Mucosa of rectum (tissue), 2 donors: ENCODE measurements around the gene APPBP2.
"Not testable (repeated sequence)": the region's sequence is repeated elsewhere in the genome, so short reads cannot be mapped to it uniquely, and the experiment has no call there.

Experiments
- H3K27ac ChIP-seq, 2 donors: one replicate each; pipeline ENCODE4 v1.7.0; 2013; ENCODE audit warnings: inconsistent platforms in 2 of 2, low read depth in 2 of 2, low read length in 2 of 2
- H3K27me3 ChIP-seq, 2 donors: one replicate each; pipeline ENCODE4 v1.7.0; 2013; ENCODE audit warnings: low read length in 2 of 2; ENCODE audit not compliant: control insufficient read depth in 2 of 2, insufficient read depth in 2 of 2
- H3K36me3 ChIP-seq, 2 donors: one replicate each; pipeline ENCODE4 v1.7.0; 2013; ENCODE audit warnings: low read length in 2 of 2; ENCODE audit not compliant: control insufficient read depth in 2 of 2, insufficient read depth in 2 of 2
- H3K4me1 ChIP-seq, 2 donors: one replicate each; pipeline ENCODE4 v1.7.0; 2013; ENCODE audit warnings: low read length in 2 of 2, mild to moderate bottlenecking in 1 of 2; ENCODE audit not compliant: control insufficient read depth in 2 of 2, insufficient read depth in 2 of 2
- H3K4me3 ChIP-seq, 2 donors: one replicate each; pipeline ENCODE4 v1.7.0; 2013; ENCODE audit warnings: low read length in 2 of 2
- H3K9ac ChIP-seq, 2 donors: one replicate each; pipeline ENCODE4 v1.7.0; 2013; ENCODE audit warnings: low read length in 2 of 2, low read depth in 1 of 2, mild to moderate bottlenecking in 1 of 2
- H3K9me3 ChIP-seq, 2 donors: one replicate each; pipeline ENCODE4 v1.7.0; 2013; ENCODE audit warnings: low read length in 2 of 2; ENCODE audit not compliant: control insufficient read depth in 2 of 2
- donor health status: healthy.
- donor health status: Normal muscosa, but diverticular disease.

APPBP2 gene

DNA sequence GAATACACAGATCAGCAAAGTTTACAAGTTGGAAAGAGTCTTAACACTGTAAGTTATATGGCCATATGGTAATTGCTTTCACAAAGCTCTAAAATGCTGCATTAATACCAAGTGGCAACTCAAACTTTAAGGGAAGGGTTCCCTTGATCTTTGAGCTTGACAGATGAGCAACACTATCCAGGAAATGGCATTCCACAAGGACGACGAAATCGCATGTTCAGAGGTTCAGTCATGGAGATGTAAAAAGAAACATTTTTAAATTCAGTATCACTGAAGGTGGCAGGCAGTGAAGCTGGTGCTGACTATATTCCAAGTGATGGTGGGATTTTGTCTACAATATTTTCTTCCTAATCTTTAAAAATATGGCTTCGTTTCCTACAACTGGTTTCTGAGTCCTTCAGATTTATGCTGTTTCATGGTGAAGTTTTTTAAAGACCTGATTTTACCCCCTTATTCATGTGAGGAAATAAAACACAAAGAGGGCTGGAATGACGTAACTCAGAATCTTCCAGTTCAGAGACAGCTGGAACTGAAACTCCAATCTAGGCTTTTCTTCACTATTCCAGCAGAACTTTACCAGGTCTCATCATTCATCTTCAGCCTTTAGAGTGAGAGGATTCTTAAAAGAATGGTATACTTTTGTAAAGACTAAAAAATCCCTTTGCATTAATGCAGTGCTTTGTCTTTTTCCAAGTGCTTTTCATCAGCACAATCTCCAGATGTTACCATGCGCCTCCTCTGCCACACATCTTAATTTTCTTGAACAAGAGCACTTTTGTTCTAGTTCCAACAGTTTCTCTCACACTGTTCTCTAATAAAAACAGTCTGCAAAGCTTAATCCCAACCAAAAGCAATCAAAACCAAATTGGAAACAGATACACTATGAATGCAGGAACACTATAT lies 83.5 kb downstream of the APPBP2 start:
- H3K36me3 ChIP-seq = peaks cover 8 to 20% of the 10 kb centered on the region in 2 donors
- H3K27ac ChIP-seq = no peak overlapping the region
- H3K9ac ChIP-seq = no peak overlapping the region
- no peaks in the 10 kb centered on the region for H3K9me3 ChIP-seq
- H3K4me1 ChIP-seq = no peaks in the 10 kb centered on the region
- no peak overlapping the region for H3K4me3 ChIP-seq
- H3K27me3 ChIP-seq = no peaks in the 10 kb centered on the region

DNA sequence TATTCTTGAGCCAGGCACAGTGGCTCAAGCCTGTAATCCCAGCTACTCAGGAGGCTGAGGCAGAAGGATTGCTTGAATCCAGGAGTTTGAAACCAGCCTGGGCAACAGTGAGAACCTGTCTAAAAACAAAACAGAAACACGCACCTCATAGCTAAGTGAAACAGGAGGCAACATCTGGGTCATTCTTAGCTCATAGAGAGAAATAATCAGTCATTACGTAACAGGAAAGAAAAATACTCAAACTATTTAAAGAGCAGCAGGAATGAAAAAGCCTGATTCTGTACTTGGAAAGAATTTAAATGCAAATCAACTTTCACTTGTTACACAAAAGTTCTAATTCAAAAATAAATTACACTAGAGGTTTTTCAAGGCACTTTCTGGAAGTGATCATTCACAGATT lies 86.5 kb downstream of the APPBP2 start:
- H3K27ac ChIP-seq = no peak overlapping the region
- H3K27me3 ChIP-seq = no peaks in the 10 kb centered on the region
- H3K36me3 ChIP-seq = no peaks in the 10 kb centered on the region
- no peak overlapping the region for H3K4me3 ChIP-seq
- peaks cover 0 to 3% of the 10 kb centered on the region in 2 donors for H3K4me1 ChIP-seq
- H3K9ac ChIP-seq = no peak overlapping the region
- H3K9me3 ChIP-seq = no peaks in the 10 kb centered on the region

DNA sequence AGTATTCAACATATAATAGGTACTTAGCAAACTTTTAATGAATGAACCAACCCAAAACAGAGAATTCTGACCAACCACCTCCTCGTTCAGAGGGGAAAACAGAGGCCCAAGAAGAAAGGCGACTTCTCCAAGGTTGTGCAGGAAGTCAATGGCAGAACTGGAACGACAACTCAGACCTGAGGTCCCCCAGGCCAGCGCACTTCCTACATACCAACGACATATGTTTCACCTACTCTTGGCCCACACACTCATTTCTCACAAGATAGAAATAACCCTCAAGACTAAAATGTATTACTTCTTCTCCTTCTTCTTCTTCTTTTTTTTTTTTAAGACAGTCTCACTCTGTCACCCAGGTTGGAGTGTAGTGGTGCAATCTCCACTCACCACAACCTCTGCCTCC lies 89.4 kb downstream of the APPBP2 start:
- Histone ChIP-seq H3K9ac (no peak overlapping the region), H3K4me1 (peaks cover 0 to 3% of the 10 kb centered on the region in 2 donors), H3K4me3 (no peak overlapping the region), H3K27ac (no peak overlapping the region), H3K27me3 (no peaks in the 10 kb centered on the region), H3K36me3 (no peaks in the 10 kb centered on the region), H3K9me3 (no peaks in the 10 kb centered on the region)

DNA sequence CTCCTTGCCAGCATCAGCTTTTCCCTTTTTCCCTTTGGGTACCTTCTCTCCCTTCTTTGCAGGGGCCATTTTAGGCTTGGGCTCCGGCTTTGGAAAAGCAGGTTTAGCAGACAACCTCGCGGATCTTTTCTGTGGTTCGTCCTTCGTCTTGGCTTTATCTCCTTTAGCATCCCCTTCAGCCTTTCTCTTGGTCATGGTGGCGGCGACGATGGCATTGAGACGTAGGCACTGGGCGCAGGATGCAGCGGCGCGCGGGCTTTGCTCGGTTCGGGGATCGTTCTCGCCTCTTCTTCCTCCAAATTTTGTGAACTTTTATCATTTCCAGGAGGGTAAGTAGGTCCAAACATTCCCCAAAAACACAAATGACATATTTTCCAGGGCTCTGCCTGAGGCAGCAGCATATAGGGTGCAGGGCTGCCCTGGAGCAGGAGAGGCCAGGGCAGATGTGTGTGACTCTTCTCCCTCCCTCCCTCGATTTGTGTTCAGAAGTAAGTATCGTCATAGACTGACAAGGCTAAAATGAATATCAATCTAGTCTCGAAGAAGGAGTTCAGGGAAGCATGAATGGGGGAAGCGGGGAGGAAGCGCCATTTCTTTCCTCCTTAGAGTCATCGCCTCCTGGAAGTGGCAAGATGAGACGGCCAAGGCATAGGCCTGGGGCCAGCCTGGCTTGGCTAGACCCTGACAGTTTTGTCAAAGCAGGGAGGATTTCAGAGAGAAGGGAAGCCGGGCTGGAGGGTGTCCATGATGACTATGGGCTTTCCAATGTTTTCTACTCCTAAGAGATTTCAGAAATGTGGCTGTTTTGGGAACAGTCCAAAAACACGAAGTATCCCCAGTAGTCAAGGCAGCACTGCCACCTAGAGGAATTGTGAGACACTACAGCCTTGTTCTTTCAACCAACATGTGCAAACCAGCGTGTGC lies 90.5 kb downstream of the APPBP2 start:
- no peak overlapping the region for H3K9ac ChIP-seq
- H3K4me3 ChIP-seq = no peak overlapping the region
- H3K36me3 ChIP-seq = no peaks in the 10 kb centered on the region
- no peak overlapping the region for H3K27ac ChIP-seq
- no peaks in the 10 kb centered on the region for H3K27me3 ChIP-seq
- no peaks in the 10 kb centered on the region for H3K9me3 ChIP-seq
- peaks cover 0 to 3% of the 10 kb centered on the region in 2 donors for H3K4me1 ChIP-seq

DNA sequence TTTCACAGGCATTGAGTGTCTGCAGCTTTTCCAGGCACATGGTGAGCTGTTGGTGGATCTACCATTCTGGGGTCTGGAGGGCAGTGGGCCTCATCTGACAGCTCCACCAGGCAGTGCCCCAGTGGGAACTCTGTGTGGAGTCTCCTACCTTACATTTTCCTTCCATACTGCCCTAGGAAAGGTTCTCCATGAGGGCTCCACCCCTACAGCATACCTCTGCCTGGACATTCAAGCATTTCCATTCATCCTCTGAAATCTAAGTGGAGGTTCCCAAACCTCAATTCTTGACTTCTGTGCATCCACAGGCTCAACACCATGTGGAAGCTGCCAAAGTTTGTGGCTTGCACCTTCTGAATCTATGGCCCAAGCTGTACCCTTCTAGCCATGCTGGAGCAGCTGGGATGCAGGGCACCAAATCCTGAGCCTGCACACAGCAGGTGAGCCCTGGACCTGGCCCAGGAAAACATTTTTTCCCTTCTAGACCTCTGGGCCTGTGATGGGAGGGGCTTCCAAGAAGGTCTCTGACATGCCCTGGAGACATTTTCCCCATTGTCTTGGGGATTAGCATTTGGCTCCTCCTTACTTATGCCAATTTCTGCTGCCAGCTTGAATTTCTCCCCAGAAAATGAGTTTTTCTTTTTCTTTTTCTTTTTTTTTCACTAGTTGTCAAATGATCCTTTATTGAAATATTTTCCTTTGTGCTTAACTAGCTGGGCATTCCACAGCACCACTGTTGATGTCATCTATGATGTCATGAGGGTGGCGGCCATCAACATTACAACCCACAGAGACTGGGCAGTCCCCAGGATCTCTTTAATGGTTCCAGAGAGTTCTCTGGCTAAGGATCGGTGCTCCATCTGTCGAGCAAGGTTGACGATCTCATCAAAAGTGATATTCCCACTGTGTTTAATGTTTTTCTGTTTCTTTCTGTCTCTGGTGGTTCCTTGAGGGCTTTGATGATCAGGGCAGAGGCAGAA lies 92.7 kb downstream of the APPBP2 start:
- not testable (repeated sequence) for H3K27ac ChIP-seq, H3K9ac ChIP-seq, H3K9me3 ChIP-seq, H3K36me3 ChIP-seq, H3K4me3 ChIP-seq, H3K4me1 ChIP-seq, H3K27me3 ChIP-seq

DNA sequence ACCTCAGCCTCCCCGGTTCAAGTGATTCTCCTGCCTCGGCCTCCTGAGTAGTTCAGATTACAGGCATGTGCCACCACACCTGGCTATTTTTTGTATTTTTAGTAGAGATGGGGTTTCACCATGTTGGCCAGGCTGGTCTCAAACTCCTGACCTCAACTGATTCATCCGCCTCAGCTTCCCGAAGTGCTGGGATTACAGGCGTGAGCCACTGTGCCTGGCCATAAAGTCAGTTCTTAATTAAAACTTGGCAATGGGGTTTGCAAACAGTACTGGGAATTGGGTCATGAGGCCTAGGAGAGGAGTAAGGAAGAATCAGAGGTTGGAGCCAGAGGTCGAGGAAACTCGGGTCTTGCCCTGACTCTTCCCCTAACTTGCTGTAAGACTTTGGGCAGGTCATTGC lies 95.5 kb downstream of the APPBP2 start:
- not testable (repeated sequence) for H3K4me1 ChIP-seq, H3K9ac ChIP-seq, H3K27ac ChIP-seq, H3K4me3 ChIP-seq, H3K27me3 ChIP-seq, H3K36me3 ChIP-seq, H3K9me3 ChIP-seq

DNA sequence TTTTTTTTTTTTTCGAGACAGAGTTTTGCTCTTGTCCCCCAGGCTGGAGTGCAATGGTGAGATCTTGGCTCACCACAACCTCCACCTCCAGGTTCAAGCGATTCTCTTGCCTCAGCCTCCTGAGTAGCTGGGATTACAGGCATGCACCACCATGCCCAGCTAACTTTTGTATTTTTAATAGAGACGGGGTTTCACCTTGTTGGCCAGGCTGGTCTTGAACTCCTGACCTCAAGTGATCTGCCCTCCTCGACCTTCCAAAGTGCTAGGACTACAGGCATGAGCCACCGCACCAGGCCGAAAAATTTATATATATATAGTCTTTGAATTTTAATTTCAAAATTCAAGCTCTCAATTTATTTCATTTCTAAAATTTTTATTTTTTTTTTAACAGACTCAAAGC lies 97.6 kb downstream of the APPBP2 start:
- not testable (repeated sequence) for H3K4me3 ChIP-seq, H3K9me3 ChIP-seq, H3K9ac ChIP-seq, H3K4me1 ChIP-seq, H3K27ac ChIP-seq, H3K27me3 ChIP-seq, H3K36me3 ChIP-seq

DNA sequence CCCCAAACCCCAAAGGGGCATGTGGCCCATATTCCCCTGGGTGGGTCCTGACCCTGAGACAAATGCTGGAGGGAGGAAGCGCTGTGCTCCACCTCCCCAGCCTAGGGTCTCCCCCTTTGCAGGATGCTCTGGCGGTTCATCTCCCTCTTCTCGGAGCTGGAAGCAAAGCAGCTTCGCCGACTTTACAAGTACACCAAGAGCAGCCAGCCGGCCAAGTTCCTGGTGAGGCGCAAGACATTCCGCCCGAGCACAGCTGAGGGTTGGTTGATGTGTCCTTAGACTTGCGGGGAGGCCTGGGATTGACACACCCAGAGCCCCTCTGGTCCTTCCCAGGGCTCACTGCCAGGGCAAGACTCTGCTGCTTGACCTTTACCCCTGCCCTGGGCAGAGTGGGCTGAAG lies 99.4 kb downstream of the APPBP2 start:
- H3K9me3 ChIP-seq = no peaks in the 10 kb centered on the region
- no peaks in the 10 kb centered on the region for H3K36me3 ChIP-seq
- H3K4me1 ChIP-seq = no peaks in the 10 kb centered on the region
- H3K9ac ChIP-seq = no peak overlapping the region
- H3K27ac ChIP-seq = no peak overlapping the region
- no peak overlapping the region for H3K4me3 ChIP-seq
- no peaks in the 10 kb centered on the region for H3K27me3 ChIP-seq

DNA sequence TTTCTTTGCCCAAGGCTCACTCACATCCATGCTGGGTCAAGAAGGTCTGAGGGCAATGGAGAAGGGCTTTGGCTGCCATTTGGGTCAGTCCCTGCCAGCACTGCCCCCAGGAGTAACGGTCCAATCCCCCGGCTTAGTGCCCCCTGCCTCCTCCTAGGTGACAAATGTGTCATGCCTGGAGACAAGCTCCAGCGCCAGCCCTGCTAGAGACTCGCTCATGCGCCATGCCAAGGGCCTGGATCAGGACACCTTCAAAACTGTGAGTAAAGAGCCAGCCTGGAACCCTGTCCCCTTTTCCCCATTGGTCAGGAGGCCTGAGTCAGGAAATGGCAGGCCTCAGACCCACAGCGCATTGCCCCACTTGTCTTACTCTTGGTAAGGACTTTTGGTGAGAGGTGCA lies 100.4 kb downstream of the APPBP2 start:
- Histone ChIP-seq H3K27ac (no peak overlapping the region), H3K4me1 (peaks cover 0 to 8% of the 10 kb centered on the region in 2 donors), H3K36me3 (no peaks in the 10 kb centered on the region), H3K4me3 (no peak overlapping the region), H3K9ac (no peak overlapping the region), H3K27me3 (no peaks in the 10 kb centered on the region), H3K9me3 (no peaks in the 10 kb centered on the region)
